AG09309 (cell line): ENCODE measurements around the gene ZNF497.
A peak's percentile ranks its signal among the peaks of the same experiment; 100 is the strongest.

Experiments used
- DNase-seq: peaks from one replicate; pipeline ENCODE4 v3.0.0-alpha.2; 2010; ENCODE audit warnings: low read depth
- H3K4me3 ChIP-seq: 2 replicates; pipeline ENCODE4 v1.5.1; 2011; ENCODE audit warnings: mild to moderate bottlenecking, low read depth, low read length, moderate library complexity; ENCODE audit not compliant: control insufficient read depth
- TF ChIP-seq, protein P1 (sequence below): IDR thresholded peaks from 2 replicates; pipeline ENCODE4 v1.5.1; 2011; ENCODE audit warnings: mild to moderate bottlenecking, low read depth, low read length, inconsistent platforms; ENCODE audit not compliant: insufficient read depth, control insufficient read depth; ENCODE audit errors: missing control alignments

The ZNF497 gene

DNA sequence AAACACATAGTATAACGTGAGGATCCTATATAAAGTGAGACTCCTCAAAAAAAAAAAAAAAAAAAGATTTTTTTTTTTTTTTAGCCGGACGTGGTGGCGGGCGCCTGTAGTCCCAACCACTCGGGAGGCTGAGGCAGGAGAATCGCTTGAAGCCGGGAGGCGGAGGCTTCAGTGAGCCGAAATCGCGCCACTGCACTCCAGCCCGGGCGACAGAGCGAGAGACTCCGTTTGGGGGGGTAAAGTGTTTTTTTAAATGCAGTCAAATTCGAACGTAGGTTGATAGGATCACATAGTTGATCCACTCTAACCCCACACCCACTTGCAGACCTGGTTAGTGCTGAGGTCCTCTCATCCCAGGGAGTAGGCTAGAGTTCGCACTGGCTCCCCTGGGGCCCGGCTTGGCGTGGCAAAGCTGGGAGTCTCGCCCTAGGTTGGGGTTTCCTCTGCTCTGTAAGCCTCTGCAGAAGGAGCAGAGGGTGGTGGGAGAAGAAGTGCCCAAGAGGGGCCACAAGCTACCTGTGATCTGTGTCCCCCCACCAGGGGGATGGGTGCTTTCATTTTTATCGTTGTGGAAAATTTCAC lies 39.4 kb upstream of the ZNF497 start:
- DNase-seq, result no peak
- TF ChIP-seq, protein P1, sequence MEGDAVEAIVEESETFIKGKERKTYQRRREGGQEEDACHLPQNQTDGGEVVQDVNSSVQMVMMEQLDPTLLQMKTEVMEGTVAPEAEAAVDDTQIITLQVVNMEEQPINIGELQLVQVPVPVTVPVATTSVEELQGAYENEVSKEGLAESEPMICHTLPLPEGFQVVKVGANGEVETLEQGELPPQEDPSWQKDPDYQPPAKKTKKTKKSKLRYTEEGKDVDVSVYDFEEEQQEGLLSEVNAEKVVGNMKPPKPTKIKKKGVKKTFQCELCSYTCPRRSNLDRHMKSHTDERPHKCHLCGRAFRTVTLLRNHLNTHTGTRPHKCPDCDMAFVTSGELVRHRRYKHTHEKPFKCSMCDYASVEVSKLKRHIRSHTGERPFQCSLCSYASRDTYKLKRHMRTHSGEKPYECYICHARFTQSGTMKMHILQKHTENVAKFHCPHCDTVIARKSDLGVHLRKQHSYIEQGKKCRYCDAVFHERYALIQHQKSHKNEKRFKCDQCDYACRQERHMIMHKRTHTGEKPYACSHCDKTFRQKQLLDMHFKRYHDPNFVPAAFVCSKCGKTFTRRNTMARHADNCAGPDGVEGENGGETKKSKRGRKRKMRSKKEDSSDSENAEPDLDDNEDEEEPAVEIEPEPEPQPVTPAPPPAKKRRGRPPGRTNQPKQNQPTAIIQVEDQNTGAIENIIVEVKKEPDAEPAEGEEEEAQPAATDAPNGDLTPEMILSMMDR, result no peak
- peak overlapping the region; percentile 71 for H3K4me3 ChIP-seq

DNA sequence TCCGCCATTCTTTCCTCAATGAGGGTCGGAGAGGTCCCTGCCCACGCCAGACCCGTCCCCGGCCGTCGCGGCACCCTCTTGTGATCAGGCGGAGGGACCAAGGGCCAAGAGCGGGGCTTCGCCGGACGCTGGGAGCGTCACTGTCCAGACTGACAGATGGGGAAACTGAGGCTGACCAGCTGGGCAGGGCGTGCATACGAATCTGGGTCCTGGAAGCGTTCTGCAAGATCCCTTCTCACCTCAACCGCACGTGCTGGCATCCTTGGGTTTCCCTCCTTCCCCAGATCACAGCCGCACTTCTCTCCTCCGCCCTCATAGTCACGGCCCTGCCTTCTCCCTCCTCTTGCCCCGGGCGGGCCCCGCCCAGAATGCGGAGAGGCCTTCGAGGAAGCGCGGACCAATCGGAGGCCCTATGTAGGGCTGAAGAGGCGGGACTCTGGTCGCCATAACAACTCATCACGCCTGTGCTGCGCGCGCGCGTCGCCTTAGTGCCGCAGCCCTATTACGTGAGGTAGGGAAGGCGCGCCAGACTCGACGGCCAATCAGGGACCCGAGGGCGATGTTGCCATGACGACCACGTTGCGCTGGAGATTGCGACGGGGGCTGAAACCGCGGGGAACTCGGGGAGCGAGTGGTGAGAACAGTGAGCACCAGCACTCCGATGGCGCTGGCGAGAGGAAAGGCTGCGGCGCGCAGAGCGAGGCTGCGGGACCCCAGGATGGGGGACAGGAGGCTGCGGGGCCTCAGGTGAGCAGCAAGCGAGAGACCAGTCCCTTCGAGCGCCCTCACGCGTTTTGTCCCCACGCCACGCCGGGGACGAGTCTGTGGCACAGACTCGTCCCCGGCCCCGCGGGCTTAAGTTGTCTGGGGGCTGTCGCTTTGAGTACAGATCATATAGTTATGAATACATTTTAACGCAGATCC lies 38.6 kb upstream of the ZNF497 start:
- TF ChIP-seq, protein P1, result no peak
- peak; percentile 97 for DNase-seq
- peak overlapping the region; percentile 71 for H3K4me3 ChIP-seq

DNA sequence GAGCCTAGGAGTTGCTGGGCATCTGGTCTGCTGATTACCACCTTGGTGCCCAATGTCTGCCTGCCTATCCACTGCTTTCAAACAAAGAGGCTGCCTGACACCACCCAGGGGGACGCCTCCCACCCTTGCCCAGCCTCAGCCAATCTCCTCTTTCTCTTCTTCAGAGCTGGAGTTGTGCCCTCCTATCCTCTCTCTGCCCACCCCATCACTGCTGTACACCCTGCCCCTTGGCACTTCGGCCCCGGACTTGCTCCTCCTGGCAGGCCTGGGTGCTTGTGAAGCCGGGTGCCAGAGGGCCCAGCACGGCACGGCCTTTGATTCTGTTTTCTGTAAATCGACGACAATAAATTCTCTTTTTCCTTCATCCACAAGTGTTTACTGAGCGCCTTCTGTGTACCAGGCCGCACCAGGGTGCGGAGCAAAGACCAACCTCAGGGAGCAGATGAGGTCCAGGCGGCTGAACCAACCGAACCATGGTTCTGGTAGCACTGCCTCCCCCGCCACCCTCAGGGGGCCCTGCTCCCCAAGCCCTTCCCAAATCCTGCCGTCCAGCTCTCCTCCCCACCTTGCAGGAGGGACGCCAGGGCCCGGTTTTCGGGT lies 37.9 kb upstream of the ZNF497 start:
- H3K4me3 ChIP-seq, result peak overlapping the region; percentile 41
- TF ChIP-seq, protein P1, result no peak
- no peak for DNase-seq

DNA sequence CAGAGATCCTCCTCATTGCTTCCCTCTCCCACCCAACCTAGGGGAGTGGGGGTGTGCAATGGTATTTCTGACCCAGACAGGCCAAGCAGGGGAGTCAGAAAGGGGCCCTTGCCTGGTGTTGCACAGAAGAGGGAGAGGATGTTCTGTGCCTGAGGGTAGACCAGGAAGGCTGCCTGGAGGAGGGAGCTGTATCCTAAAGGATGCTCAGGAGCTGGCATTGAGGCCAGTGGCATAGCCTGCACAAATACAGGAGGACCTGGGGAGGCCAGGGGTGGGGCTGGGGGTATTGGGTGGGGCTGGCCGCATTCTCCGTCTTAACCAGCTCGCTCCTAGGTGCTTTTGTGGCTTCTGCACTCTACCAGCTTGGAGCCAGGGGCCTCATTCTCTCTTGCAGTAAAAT lies 37.4 kb upstream of the ZNF497 start:
- TF ChIP-seq, protein P1, result no peak
- H3K4me3 ChIP-seq, result no peak overlapping the region
- no peak for DNase-seq

DNA sequence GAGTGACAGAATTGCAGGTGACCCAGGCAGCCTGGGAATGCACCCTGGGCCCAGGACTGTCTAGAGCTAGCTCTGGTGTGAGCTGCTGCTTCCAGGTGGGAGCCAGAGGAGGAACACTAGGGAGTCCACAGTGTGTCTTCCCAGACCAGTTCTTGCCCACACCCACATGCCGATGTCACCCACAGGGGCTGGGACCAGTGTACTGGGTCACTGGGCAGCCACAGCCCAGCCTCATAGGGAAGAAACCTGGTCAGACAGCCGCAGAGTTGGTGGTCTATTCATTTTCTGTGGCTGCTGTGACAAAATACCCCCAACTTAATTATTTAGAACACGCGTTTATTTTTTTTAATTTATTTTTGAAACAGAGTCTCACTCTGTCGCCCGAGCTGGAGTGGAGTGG lies 36.0 kb upstream of the ZNF497 start:
- no peak for DNase-seq

DNA sequence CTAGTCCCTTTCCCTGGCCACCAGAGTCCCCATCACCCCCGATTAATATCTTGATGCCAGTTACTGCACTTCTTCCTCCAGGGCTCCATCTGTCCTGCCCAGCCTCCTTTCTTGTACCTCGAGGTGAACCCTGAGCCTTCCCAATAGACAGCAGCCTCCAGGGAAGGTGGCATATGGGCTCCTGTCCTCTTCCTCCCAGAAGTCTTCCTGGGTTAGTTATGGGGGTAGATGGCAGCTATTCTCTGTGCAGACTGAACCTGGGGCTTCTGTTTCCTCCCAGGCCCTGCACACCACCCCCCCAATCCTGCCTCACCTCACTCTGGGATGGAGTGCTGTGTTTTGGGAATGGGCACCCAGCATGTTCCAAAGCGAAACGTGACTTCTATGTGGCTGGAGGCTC lies 35.5 kb upstream of the ZNF497 start:
- TF ChIP-seq, protein P1, result no peak
- no peak overlapping the region for H3K4me3 ChIP-seq
- DNase-seq, result no peak

More for the DNA sequence above, 36.0 kb upstream of the ZNF497 start:
- TF ChIP-seq, protein P1, result no peak
- no peak overlapping the region for H3K4me3 ChIP-seq
